Measurements from ENCODE around the gene GARIN3. TPM values are rescaled to one million over a fixed set of nuclear protein-coding genes. Genes with fewer than 3 reads are reported as not detected.

The GARIN3 gene
- total RNA-seq, 1 experiment from 2014 or later, result not detected

- BruUV-seq (replicated peaks), result no TSS peak
- no peaks in the 10 kb centered on the region for H3K36me3 ChIP-seq (ENCODE audit: control insufficient read depth, insufficient read depth, low read length)
- no peak overlapping the region for H3K4me3 ChIP-seq (ENCODE audit: low read depth in 2 of 2, low read length in 2 of 2)
- H3K4me1 ChIP-seq (ENCODE audit: control insufficient read depth, insufficient read depth, low read length), result no peaks in the 10 kb centered on the region
- ATAC-seq (no peak), DNase-seq (ENCODE audit: low read depth, low spot score) (no peak)
- H3K27me3 ChIP-seq (ENCODE audit: control insufficient read depth, insufficient read depth, low read length), result no peaks in the 10 kb centered on the region
- intact Hi-C loops (cut with micrococcal nuclease; ENCODE audit: unreplicated experiment), result no loop called here
- H3K27ac ChIP-seq (ENCODE audit: low read length), result no peak overlapping the region
- TF ChIP-seq REST (IDR thresholded peaks at IDR 0.05; ENCODE audit: insufficient read depth in 1 of 2, low read depth in 2 of 2, low read length in 1 of 2), result no peak
- no peak for TF ChIP-seq TCF7L2 (IDR thresholded peaks at IDR 0.05; ENCODE audit: low read depth, low read length)
- TF ChIP-seq POLR2AphosphoS5 (IDR thresholded peaks at IDR 0.05; ENCODE audit: low read depth, low read length), result no peak
- TF ChIP-seq SIN3A (IDR thresholded peaks at IDR 0.05; ENCODE audit: borderline replicate concordance, insufficient read depth, low read depth, low read length), result no peak
- TF ChIP-seq, protein P1, sequence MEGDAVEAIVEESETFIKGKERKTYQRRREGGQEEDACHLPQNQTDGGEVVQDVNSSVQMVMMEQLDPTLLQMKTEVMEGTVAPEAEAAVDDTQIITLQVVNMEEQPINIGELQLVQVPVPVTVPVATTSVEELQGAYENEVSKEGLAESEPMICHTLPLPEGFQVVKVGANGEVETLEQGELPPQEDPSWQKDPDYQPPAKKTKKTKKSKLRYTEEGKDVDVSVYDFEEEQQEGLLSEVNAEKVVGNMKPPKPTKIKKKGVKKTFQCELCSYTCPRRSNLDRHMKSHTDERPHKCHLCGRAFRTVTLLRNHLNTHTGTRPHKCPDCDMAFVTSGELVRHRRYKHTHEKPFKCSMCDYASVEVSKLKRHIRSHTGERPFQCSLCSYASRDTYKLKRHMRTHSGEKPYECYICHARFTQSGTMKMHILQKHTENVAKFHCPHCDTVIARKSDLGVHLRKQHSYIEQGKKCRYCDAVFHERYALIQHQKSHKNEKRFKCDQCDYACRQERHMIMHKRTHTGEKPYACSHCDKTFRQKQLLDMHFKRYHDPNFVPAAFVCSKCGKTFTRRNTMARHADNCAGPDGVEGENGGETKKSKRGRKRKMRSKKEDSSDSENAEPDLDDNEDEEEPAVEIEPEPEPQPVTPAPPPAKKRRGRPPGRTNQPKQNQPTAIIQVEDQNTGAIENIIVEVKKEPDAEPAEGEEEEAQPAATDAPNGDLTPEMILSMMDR (IDR thresholded peaks at IDR 0.05), result no peak
- CTCF ChIA-PET, result interaction anchor here (0.6 kb wide), 1 partner anchor 14 kb away, joined by 5 read pairs; no protein-coding TSS in a partner anchor
- H3K9me3 ChIP-seq (ENCODE audit: control insufficient read depth, insufficient read depth, low read depth, low read length), result no peaks in the 10 kb centered on the region
- in situ Hi-C loops (cut with HindIII; ENCODE audit: low pct_unique_long_range_greater_than_20kb, low sequenced_read_pairs), result no loop called here
- POLR2A ChIA-PET, result no interaction called here
Observed at GRCh38 chr5:157164521-157164920, 1.5 kb downstream of the GARIN3 start.

- H3K4me1 ChIP-seq (ENCODE audit: control insufficient read depth, insufficient read depth, low read length), result no peaks in the 10 kb centered on the region
- ATAC-seq, result no peak
- H3K9me3 ChIP-seq (ENCODE audit: control insufficient read depth, insufficient read depth, low read depth, low read length), result no peaks in the 10 kb centered on the region
- intact Hi-C loops (cut with micrococcal nuclease; ENCODE audit: unreplicated experiment), result no loop called here
- CTCF ChIA-PET, result no interaction called here
- POLR2A ChIA-PET, result no interaction called here
- H3K27me3 ChIP-seq (ENCODE audit: control insufficient read depth, insufficient read depth, low read length), result no peaks in the 10 kb centered on the region
- TF ChIP-seq SIN3A (IDR thresholded peaks at IDR 0.05; ENCODE audit: borderline replicate concordance, insufficient read depth, low read depth, low read length), result no peak
- DNase-seq (ENCODE audit: low read depth, low spot score), result no peak
- H3K4me3 ChIP-seq (ENCODE audit: low read depth in 2 of 2, low read length in 2 of 2), result no peak overlapping the region
- H3K36me3 ChIP-seq (ENCODE audit: control insufficient read depth, insufficient read depth, low read length), result no peaks in the 10 kb centered on the region
- in situ Hi-C loops (cut with HindIII; ENCODE audit: low pct_unique_long_range_greater_than_20kb, low sequenced_read_pairs), result no loop called here
- no peak overlapping the region for H3K27ac ChIP-seq (ENCODE audit: low read length)
- BruUV-seq (replicated peaks), result no TSS peak
Observed at GRCh38 chr5:157162919-157163510, 3.0 kb downstream of the GARIN3 start.

DNA sequence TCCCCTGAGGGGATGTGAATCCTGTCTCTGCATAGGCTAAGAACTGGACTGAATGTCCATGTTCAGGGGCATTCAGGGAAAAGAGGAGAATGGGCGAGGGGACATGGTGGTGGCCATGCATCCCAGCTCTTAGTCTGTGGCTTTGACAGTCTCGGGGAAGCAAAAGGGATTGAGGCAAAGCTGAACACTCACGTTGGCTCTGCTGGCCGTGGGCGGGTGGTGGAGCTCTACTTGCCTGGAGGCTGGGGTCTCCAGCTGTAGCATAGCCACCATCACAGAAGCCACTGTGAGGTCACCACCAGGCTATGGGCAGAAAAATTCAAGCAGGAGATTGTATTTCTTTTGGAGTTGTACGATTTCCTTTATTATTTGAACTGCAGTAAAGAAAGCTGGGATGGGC is 4.1 kb downstream of the GARIN3 start:
- Histone ChIP-seq H3K27me3 (ENCODE audit: control insufficient read depth, insufficient read depth, low read length) (no peaks in the 10 kb centered on the region; the same call in 1 of the 2 replicates), H3K27ac (ENCODE audit: low read length) (no peak overlapping the region), H3K4me3 (ENCODE audit: low read depth in 2 of 2, low read length in 2 of 2) (no peak overlapping the region), H3K4me1 (ENCODE audit: control insufficient read depth, insufficient read depth, low read length) (no peaks in the 10 kb centered on the region), H3K36me3 (ENCODE audit: control insufficient read depth, insufficient read depth, low read length) (no peaks in the 10 kb centered on the region), H3K9me3 (ENCODE audit: control insufficient read depth, insufficient read depth, low read depth, low read length) (no peaks in the 10 kb centered on the region)
- ChIA-PET POLR2A (no interaction called here), CTCF (interaction anchor here (0.6 kb wide), 1 partner anchor 10 kb away, joined by 4 read pairs; no protein-coding TSS in a partner anchor)
- DNase-seq (ENCODE audit: low read depth, low spot score), result no peak
- intact Hi-C loops (cut with micrococcal nuclease; ENCODE audit: unreplicated experiment), result no loop called here
- TF ChIP-seq SIN3A (IDR thresholded peaks at IDR 0.05; ENCODE audit: borderline replicate concordance, insufficient read depth, low read depth, low read length), result no peak
- TF ChIP-seq, protein P1 (IDR thresholded peaks at IDR 0.05), result no peak
- no peak for TF ChIP-seq TCF7L2 (IDR thresholded peaks at IDR 0.05; ENCODE audit: low read depth, low read length)
- TF ChIP-seq REST (IDR thresholded peaks at IDR 0.05; ENCODE audit: insufficient read depth in 1 of 2, low read depth in 2 of 2, low read length in 1 of 2), result no peak
- TF ChIP-seq POLR2AphosphoS5 (IDR thresholded peaks at IDR 0.05; ENCODE audit: low read depth, low read length), result no peak
- BruUV-seq (replicated peaks), result no TSS peak
- in situ Hi-C loops (cut with HindIII; ENCODE audit: low pct_unique_long_range_greater_than_20kb, low sequenced_read_pairs), result no loop called here
- ATAC-seq, result no peak
